ENCODE data around the gene GNAT3.

Gene GNAT3

DNA sequence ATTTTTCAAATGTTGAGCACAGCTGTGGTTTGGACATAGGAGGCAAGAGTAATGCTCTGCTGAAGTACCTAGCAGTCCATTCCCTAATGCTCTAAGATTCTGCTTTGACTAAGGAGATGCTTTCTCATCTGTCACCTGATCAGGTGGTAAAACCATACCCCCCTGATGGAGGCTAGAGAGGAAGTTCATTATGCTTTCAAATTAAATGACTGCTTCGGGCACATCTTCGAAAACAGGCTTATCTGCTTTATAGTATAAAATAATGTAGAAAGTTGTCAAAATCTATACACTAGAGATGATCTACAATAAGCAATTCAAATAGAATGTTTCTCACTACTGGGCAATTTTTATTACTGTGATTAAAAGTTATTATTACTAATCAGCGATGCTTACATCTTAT, at the start of gene GNAT3:
Gene GNAT3, minus strand, starts transcription at position 101 of the 400 bp plus-strand sequence. CDS start 138 bp downstream, outside the sequence.
- no peak for DNase-seq (ENCODE audit: low spot score)

DNA sequence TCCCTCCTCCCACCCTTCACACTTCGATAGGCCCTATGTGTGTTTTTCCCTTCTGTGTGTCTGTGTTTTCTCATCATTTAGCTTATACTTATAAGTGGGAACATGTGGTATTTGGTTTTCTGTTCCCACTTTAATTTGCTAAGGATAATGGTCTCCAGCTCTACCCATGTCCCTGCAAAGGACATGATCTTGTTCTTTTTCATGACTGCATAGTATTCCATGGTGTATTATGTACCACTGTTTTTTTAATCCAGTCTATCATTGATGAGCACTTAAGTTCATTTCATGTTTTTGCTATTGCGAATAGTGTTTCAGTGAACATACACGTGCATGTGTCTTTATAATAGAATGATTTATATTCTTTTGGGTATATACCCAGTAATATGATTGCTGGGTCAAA, 46.3 kb upstream of the GNAT3 start:
- no peak for DNase-seq (ENCODE audit: low spot score)

DNA sequence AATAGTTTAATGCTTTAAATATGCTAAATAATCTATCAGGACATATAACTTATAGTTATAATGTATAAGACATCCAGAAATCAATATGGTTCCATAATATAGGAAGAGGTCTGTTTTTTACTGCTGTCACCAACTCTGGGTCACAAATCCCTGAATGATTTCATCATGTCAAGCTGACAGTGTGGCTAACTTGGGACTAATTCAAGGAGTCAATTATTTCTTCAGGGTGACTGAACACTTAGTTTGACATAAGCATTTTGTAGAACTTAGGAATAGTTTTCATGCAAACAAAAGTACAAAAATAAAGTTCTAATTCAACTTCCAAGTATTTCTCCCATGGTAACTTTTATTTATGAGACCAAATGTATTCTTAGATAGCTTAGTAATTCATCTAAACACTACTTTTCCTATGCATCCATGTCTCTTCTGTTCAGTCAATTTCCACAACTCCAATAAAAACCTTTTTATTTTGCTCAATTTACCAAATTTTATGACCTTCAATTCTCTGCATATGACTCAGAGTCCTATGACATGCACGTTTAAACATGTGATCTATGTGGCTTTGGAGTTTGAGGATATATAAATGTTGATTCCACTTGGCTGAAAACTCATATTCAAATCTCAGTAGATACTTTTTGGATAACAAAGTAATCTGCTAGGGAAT, 40.3 kb upstream of the GNAT3 start:
- no peak for DNase-seq (ENCODE audit: low spot score)

DNA sequence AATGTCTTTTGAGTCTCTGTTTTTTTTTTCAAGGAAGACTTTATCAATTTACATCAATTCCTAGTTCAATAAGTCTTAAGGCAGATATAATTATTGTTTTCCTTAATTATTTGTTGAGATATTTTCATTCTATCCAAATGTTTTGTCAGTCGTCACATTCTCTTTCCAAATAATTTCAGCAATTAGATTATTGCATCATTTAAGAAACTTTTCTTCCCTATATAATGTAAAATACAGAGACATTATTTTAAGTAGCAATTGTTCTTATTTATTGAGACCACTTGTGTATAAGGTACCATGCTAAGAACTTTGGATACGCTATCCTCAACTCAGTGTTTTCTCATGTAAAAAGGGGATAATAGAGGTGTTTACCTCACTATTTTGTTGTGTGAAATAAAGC, 38.1 kb upstream of the GNAT3 start:
- DNase-seq (ENCODE audit: low spot score) = no peak

DNA sequence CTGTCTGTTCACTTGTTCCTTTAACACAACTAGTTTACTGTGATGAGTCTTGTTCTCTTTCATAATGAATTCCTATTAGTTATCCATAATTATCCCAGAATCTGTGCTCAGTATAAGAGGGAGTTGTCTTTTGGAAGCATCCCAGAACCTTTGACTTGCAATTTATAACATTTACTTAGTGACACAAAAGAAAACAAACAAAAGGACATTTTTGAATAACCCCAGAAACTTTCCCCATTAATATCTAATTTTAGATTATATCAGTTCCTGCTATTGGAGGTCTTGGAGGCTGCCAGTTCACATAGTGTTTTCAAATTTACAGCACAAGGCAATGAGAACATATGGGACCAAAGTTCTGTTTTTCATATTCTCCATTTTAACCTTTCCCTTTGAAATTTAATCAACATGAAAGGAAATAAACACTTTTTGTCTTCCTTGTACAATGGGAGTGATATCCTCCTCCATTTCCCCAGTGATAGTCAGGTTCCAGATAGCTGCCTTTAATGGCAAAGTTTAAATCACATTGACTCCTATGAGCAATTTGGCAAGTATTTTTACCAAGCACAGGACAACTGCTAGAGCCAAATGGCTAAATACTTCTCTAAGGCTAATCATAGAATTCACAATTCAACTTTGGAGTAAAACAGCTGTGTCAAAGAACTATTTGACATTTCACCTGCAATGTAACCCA, 37.1 kb upstream of the GNAT3 start:
- DNase-seq (ENCODE audit: low spot score) = no peak

DNA sequence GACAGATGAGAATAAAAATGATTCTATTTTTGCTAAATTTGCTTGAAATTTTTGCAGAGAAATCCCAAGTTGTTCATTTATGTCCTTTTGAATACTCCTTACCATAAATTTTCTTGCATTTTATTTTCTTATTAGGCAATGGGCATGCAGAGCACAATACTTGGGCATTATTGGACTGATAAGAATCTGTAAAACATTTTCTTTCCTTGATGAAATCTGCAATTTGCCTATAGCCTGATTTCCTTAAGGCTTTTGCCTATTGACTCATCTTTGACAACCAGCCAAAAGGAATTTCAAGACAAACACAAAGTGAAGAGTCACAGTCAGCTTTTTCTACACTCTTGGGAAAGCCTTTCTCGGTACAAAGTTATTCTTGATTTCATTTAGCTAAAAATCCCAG, 30.5 kb upstream of the GNAT3 start:
- DNase-seq (ENCODE audit: low spot score) = no peak

DNA sequence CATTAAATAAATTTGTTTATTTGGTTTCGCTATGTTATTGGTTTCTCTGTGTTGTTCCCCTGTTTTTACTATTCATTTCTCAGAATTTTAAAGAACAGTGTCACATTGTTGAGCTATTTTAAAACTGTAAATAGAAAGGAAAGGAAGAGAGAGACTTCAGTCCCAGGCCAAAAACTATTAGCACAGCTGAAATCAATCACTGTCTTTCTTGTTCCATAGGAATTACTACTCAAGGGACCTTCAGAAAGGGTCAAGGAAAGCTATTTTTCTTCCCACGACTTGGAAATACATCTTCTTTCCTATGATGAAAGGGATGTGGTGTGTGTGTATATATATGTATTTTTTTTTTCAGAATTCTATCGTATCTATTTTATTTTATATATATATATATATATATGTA, 29.0 kb upstream of the GNAT3 start:
- DNase-seq (ENCODE audit: low spot score) = no peak

DNA sequence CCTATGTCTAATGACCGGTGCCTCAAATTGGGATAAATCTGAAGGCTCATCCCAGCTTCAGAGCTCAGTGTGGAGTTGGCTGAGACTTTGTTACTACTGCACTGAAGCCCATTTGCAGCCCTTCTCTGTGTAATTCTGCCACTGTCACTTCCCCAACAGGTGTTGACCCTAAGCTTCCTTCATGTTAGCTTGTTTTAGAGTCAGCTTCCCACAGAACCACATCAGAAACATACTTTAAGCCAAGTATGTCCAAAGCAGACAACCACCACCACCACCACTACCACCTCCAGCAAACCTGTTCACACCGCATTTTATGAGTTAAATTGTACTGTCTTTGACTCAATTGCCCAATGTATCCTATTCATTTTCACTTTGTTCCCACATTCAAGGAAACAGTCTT, 25.2 kb upstream of the GNAT3 start:
- DNase-seq (ENCODE audit: low spot score) = no peak

DNA sequence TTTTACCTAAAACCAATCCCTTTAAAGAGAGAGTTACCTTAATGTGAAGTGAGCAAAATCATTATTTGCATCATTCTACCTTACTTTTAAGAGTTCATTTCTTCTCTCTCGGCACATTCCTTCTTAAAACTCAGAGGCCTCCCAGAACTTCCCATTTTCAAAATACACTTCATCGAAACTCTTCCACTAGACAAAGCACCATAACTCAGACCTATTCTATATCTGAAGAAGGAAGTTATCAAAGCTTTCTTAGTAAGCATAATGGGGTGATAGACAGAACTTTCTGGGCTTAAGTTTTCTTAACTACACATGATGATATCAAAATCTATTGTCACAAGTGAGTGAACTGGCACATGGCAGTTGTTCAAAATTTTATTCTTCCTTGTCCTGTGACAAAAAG, 24.6 kb upstream of the GNAT3 start:
- DNase-seq (ENCODE audit: low spot score) = no peak

DNA sequence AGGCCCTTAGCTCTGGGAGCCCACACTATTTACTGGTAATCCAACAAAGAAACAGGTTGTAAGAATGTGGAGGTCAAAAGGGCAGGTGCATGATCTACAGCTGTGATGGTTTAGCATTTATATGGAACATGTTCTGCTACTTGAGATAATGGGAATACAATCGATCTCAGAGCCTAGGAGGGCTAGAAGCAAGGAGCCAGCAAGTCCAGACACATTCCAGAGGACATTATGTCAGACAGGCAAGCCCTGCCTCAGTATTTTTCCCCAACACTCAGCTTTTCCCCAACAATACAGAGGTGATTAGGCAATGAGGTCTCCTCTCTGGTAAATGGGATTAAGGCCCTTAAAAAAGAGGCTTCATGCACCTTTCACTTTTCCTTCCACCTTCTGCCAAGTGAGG, 21.4 kb upstream of the GNAT3 start:
- DNase-seq (ENCODE audit: low spot score) = no peak

DNA sequence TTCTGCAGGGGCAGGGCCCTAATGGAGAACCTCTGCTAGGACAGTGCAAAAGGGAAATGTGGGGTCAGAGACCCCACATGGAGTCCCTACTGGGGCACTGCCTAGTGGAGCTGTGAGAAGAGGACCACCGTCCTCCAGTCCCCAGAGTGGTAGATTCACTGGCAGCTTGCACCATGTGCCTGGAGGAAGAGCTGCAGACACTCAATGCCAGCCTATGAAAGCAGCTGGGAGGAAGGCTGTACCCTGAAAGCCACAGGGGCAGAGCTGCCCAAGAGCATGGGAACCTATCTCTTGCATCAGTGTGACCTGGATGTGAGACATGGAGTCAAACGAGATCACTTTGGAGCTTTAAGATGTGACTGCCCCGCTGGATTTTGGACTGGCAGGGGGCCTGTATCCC, 20.3 kb upstream of the GNAT3 start:
- no peak for DNase-seq (ENCODE audit: low spot score)

DNA sequence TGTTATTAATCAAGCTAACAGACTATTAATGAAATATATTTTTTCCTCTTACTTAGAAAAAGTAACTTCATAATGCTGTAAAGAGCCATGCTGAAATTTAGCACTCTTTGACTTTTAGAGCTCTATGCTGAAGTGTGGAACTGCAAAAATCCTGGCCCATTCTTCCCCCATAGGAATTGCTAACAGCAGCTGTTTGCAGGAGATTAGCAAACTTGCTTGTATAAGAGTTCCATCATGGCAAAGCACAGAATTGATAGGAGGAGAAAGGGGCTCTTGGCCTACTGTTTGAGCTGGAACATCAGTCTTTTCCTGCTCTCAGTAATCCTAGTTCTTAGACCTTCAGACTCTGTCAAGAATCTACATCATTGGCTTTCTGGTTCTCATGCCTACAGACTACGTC, 18.3 kb upstream of the GNAT3 start:
- DNase-seq (ENCODE audit: low spot score) = no peak

DNA sequence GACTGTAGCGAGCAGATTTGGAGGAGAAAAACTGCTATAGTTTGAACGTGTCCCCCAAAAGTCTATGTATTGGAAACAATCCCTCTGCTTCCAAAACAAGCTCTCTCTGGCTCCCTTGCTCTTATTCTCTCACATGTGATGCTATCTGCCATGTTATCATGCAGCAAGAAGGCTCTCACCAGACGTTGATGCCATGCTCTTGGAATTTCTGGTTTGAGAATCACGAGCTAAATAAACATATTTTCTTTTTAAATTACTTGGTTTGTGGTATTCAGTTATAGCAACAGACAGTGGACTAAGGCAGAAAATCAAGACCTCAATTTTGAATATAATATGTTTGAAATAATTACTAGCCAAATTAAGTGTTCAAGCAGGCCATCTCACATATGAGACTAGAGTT, 17.5 kb upstream of the GNAT3 start:
- no peak for DNase-seq (ENCODE audit: low spot score)

DNA sequence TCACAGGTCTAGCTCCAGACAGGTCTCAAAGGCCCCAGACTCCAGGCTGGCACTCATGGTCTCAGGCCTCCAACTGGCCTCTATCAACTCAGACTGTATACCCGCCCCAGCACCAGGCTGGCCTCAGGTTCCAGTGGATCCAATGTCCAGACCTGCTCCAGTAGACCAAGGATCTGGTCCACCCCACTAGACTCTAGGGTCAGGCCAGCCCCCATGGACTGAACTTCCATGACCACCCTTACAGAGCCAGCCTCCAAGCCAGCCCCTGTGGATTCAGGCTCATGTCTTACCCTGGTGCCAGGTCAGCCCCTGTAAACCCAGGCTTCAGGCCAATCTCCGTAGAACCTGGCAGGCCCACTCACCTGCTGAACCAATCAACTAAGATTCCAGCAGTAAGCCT, 16.8 kb upstream of the GNAT3 start:
- DNase-seq (ENCODE audit: low spot score) = no peak

DNA sequence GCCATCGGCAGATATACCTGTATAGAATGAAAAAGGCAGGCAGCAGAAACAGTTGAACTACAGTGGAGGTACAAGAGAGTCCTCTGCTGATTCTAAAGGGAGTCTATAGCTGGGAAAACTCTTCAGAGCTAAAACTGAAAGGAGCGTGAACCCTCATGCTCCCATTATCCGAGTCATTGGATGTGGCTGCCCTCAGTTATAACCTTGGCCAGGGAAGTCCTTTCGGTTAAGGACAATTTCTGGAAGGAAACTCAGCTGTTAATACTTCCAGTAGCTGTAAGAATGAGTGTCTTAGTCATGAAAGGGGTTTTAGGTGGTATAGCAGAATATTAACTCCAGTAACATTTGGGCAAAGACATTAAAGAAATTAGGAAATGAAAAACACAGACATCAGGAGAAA, 14.6 kb upstream of the GNAT3 start:
- DNase-seq (ENCODE audit: low spot score) = no peak

DNA sequence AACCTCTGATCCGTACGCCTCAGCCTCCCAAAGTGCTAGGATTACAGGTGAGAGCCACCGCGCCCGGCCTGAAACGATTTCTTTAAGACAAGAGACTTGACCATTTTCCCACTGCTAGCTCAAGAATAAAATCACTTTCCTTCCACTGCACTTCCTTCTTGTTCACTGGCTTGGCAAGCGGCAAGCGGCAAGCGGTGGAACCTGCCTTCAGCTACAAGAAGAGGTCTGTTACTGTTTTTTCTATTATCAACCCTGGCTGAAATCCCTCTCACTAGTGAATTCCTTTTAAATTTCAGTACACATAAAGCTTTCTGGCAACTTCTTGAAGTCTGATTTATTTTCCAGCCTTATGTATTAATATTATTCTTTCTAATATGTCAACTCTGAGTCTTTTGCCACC, 12.8 kb upstream of the GNAT3 start:
- DNase-seq (ENCODE audit: low spot score) = no peak

DNA sequence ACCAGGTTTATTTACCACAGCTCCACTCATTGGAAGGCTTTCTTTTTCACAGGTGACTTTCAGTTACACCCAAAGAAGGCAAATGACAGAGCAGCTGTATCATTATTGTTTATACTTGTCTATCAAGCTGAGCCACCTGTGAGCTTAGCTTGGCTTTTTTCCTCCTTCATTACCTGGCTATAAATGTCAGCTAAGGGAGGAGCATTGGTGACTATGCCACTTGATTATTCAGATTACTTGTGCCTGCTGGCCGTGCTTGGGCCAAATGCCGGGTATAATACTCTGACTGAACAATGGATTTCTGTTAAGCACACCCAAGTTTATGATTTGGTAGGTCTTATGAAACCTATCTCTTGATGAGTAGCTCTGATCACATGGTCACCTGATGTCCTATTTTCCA, 9.9 kb upstream of the GNAT3 start:
- no peak for DNase-seq (ENCODE audit: low spot score)

DNA sequence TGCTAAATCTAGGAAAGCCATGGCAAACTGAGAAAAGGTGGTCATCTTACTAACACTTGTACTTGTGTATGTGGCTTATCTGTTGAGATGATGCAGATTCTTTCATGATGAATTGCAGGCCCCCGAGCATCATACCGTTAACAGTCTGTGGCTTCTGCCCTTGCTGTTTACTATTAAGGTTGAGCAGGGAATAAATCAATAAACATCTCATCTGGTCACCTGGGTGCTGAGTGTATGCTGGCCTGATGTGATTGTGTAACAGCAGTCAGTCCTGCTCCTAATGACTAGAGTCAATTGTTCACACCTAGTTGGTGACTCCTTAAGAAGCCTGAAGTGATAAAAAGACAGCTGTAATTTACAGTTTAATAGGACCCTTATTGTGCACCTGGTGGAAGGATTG, 8.3 kb upstream of the GNAT3 start:
- DNase-seq (ENCODE audit: low spot score) = no peak

DNA sequence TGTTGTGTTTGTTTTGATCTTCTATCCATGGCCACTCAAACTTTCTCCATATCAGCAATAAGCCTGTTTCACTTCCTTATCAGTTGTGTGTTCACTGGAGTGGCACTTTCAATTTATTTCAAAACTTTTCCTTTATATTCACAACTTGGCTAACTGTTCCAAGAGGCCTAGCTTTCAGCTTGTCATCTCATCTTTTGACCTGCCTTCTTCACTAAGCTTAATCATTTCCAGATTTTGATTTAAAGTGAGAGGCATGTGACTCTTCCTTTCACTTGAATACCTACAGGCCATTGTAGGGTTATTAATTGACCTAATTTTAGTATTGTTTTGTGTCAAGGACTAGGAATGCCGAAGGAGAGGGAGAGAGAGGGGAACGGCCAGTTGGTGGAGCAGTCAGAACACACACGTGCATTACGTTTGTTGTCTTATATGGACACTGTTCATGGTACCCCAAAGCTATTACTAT, 5.5 kb upstream of the GNAT3 start:
- no peak for DNase-seq (ENCODE audit: low spot score)

DNA sequence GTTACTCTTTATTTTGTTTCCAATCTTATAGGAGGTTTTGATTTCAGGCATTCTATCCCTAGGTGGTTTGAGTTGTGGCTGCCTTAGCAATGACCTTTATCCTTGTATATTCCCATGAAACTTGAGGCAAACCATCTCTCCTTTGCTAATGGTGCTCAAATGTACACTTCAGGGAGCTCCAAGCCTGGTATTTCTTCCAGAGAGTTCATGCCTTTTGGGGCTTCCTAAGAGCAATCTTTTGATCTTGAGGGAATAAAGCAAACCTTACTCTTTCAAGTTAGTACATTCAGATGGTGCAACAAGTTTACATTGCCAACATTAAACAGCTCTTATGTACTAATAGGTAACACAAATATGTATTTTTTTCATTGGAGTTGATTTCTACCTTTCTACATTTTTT, 3.4 kb upstream of the GNAT3 start:
- no peak for DNase-seq (ENCODE audit: low spot score)

DNA sequence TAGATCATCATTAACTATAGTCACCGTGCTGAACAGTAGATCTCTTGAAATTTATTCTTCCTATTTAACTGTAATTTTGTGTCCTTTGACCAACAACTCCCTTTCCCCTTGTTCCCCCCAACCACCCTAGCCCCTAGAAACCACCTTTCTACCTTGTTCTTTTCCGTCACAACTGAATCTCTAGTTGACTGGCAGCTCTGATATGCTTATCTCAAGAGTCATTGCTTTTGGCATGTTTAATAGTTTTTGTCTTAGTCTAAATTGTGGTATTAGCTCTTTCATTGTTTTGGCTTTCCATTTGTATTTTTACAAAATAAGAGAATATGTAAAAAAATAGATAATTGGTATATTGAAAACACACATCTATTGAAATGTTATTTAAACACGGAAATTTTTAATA, 1.8 kb downstream of the GNAT3 start:
- DNase-seq (ENCODE audit: low spot score) = no peak

DNA sequence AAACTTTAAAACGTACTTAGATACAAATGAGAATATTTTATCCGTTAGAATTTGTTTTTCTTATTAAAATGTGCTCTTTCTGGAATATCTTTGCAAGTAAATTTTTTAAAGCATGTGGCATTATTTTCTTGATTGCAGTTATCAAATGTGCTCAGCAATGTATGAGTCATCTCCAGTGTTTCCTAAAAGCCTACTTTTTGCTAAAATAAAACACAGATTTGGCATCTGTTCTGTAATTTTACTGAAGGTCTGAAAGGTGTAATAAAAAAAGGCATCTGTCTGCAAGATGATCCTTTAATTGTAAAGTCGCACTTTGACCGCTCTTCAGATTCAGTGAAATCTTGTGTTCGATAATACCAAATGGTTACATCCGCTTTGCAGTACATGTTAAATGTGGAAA, 3.4 kb downstream of the GNAT3 start:
- DNase-seq (ENCODE audit: low spot score) = no peak

DNA sequence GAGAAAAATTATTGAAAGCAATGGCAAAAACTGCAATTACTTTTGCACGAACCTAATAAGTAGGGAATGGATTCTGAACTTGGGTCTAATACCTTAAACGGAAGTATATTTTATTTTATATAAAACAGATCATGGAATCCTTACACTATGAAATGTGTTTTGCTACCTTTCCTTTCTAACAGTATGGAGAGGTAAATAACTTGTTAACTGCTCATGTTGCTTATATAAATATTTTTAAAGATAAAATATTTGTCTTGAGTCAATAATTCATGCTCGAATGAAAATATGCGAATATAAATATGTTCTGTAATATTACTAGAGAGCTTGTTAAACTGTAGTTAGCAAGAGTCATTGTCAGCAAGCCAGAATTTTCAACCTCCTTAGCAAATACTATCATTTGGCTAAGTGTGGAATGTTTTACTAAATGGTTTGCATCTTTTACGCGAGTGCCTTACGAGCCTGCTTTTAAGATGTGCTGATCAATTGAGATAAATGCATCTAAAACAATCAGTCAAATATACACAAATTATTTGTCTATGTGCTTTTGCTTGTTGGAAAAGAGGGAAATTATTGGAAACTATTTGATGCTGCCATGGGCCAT, 5.9 kb downstream of the GNAT3 start:
- DNase-seq (ENCODE audit: low spot score) = no peak

DNA sequence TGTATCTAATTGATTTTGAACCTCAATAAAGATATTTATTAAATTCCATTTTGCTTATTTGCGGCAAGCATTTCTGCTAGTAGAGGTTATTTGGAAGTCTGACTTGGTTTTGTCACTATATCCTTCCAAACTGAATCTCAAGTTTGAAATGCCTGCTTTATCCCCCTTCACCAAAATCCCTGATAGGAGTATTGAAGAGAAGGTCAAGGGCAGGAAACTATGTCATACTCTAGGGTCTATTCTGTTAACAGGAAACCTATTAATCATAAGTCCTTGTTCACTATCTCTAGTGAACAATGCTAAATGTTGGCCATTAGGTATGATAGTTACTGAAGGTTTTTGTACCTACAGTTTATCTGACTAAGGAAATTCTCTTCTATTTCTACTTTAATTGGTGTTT, 11.5 kb downstream of the GNAT3 start:
- no peak for DNase-seq (ENCODE audit: low spot score)
